ENCODE results near the gene FCHO1. TPM values are rescaled to one million over a fixed set of nuclear protein-coding genes. Genes with fewer than 3 reads are reported as not detected.
"Not testable (repeated sequence)": the region's sequence is repeated elsewhere in the genome, so short reads cannot be mapped to it uniquely, and the experiment has no call there.

The FCHO1 gene
- polyA plus RNA-seq, 2 donors: 0.51 to 0.75 TPM

- Histone ChIP-seq H3K9me3 (ENCODE audit: control insufficient read depth in 2 of 2, insufficient read depth in 1 of 2, low read depth in 1 of 2, low read length in 1 of 2) (peaks cover 0 to 3% of the 10 kb centered on the region in 2 donors), H3K4me3 (ENCODE audit: low read depth in 1 of 2, low read length in 2 of 2) (peak overlapping the region; percentile 25 to 53), H3K36me3 (ENCODE audit: control insufficient read depth in 2 of 2, insufficient read depth in 2 of 2, low read length in 1 of 2) (no peaks in the 10 kb centered on the region), H3K4me1 (ENCODE audit: control insufficient read depth in 2 of 2, insufficient read depth in 2 of 2, low read length in 1 of 2) (peaks cover 7 to 20% of the 10 kb centered on the region in 2 donors), H3K27me3 (ENCODE audit: control insufficient read depth in 1 of 2, insufficient read depth in 2 of 2, low read length in 2 of 2) (peaks cover 0 to 4% of the 10 kb centered on the region in 2 donors), H3K27ac (ENCODE audit: low read depth in 2 of 2, low read length in 1 of 2) (peak overlapping the region; percentile 50 to 61)
- 52 to 53% methylated on average over 11 of the region's 11 CpGs for WGBS, 2 donors
Measured at GRCh38 chr19:17797424-17798201, 46.3 kb downstream of the FCHO1 start.

GRCh38 chr19:17798599-17798998 is 47.3 kb downstream of the FCHO1 start:
- not testable (repeated sequence) for H3K27ac ChIP-seq (ENCODE audit: low read depth in 2 of 2, low read length in 1 of 2); H3K27me3 ChIP-seq (ENCODE audit: control insufficient read depth in 1 of 2, insufficient read depth in 2 of 2, low read length in 2 of 2); H3K4me3 ChIP-seq (ENCODE audit: low read depth in 1 of 2, low read length in 2 of 2); H3K36me3 ChIP-seq (ENCODE audit: control insufficient read depth in 2 of 2, insufficient read depth in 2 of 2, low read length in 1 of 2); H3K9me3 ChIP-seq (ENCODE audit: control insufficient read depth in 2 of 2, insufficient read depth in 1 of 2, low read depth in 1 of 2, low read length in 1 of 2)
- H3K4me1 ChIP-seq (ENCODE audit: control insufficient read depth in 2 of 2, insufficient read depth in 2 of 2, low read length in 1 of 2): peaks cover 7 to 20% of the 10 kb centered on the region in 2 donors
- WGBS, 2 donors: 88 to 89% methylated on average over 3 of the region's 3 CpGs

- Histone ChIP-seq H3K27ac (ENCODE audit: low read depth in 2 of 2, low read length in 1 of 2) (no peak overlapping the region), H3K4me1 (ENCODE audit: control insufficient read depth in 2 of 2, insufficient read depth in 2 of 2, low read length in 1 of 2) (peaks cover 0 to 7% of the 10 kb centered on the region in 2 donors), H3K4me3 (ENCODE audit: low read depth in 1 of 2, low read length in 2 of 2) (no peak overlapping the region), H3K27me3 (ENCODE audit: control insufficient read depth in 1 of 2, insufficient read depth in 2 of 2, low read length in 2 of 2) (no peaks in the 10 kb centered on the region), H3K36me3 (ENCODE audit: control insufficient read depth in 2 of 2, insufficient read depth in 2 of 2, low read length in 1 of 2) (no peaks in the 10 kb centered on the region), H3K9me3 (ENCODE audit: control insufficient read depth in 2 of 2, insufficient read depth in 1 of 2, low read depth in 1 of 2, low read length in 1 of 2) (peaks cover 0 to 7% of the 10 kb centered on the region in 2 donors)
- 70 to 75% methylated on average over 12 of the region's 12 CpGs for WGBS, 2 donors
Measured at GRCh38 chr19:17802137-17802858, 51.0 kb downstream of the FCHO1 start.

GRCh38 chr19:17803264-17803896 is 52.1 kb downstream of the FCHO1 start:
- Histone ChIP-seq H3K36me3 (ENCODE audit: control insufficient read depth in 2 of 2, insufficient read depth in 2 of 2, low read length in 1 of 2) (peaks cover 0 to 3% of the 10 kb centered on the region in 2 donors), H3K4me1 (ENCODE audit: control insufficient read depth in 2 of 2, insufficient read depth in 2 of 2, low read length in 1 of 2) (peaks cover 0 to 2% of the 10 kb centered on the region in 2 donors), H3K27me3 (ENCODE audit: control insufficient read depth in 1 of 2, insufficient read depth in 2 of 2, low read length in 2 of 2) (no peaks in the 10 kb centered on the region), H3K9me3 (ENCODE audit: control insufficient read depth in 2 of 2, insufficient read depth in 1 of 2, low read depth in 1 of 2, low read length in 1 of 2) (peaks cover 0 to 7% of the 10 kb centered on the region in 2 donors), H3K27ac (ENCODE audit: low read depth in 2 of 2, low read length in 1 of 2) (no peak overlapping the region), H3K4me3 (ENCODE audit: low read depth in 1 of 2, low read length in 2 of 2) (no peak overlapping the region)
- WGBS, 2 donors: 54 to 56% methylated on average over 14 of the region's 14 CpGs

DNA sequence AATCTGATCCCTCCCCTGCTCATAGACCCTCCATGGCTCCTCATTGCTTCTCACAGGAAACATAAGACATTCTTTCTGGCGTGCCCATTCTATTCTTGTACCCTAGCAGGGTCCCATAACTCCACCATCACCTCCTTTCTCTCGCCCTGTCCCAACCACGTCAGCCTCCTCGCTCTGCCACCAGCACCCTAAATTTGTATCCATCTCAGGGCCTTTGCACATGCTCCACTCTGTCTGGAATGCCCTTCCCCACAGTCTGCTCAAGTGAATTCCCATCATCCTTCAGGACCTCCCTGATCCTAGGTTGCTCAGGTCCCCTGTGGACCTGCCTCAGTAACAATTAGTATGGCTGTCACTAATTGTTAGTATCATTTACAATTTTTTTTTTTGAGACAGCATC is 54.1 kb downstream of the FCHO1 start:
- Histone ChIP-seq H3K9me3 (ENCODE audit: control insufficient read depth in 2 of 2, insufficient read depth in 1 of 2, low read depth in 1 of 2, low read length in 1 of 2) (peaks cover 0 to 4% of the 10 kb centered on the region in 2 donors), H3K4me3 (ENCODE audit: low read depth in 1 of 2, low read length in 2 of 2) (no peak overlapping the region), H3K4me1 (ENCODE audit: control insufficient read depth in 2 of 2, insufficient read depth in 2 of 2, low read length in 1 of 2) (peaks cover 0 to 2% of the 10 kb centered on the region in 2 donors), H3K36me3 (ENCODE audit: control insufficient read depth in 2 of 2, insufficient read depth in 2 of 2, low read length in 1 of 2) (peaks cover 0 to 3% of the 10 kb centered on the region in 2 donors), H3K27ac (ENCODE audit: low read depth in 2 of 2, low read length in 1 of 2) (no peak overlapping the region), H3K27me3 (ENCODE audit: control insufficient read depth in 1 of 2, insufficient read depth in 2 of 2, low read length in 2 of 2) (no peaks in the 10 kb centered on the region)
- 89 to 94% methylated on average over 4 of the region's 4 CpGs for WGBS, 2 donors

GRCh38 chr19:17806945-17807344 is 55.7 kb downstream of the FCHO1 start:
- Histone ChIP-seq H3K27me3 (ENCODE audit: control insufficient read depth in 1 of 2, insufficient read depth in 2 of 2, low read length in 2 of 2) (no peaks in the 10 kb centered on the region), H3K4me3 (ENCODE audit: low read depth in 1 of 2, low read length in 2 of 2) (no peak overlapping the region), H3K27ac (ENCODE audit: low read depth in 2 of 2, low read length in 1 of 2) (no peak overlapping the region), H3K36me3 (ENCODE audit: control insufficient read depth in 2 of 2, insufficient read depth in 2 of 2, low read length in 1 of 2) (peaks cover 0 to 3% of the 10 kb centered on the region in 2 donors), H3K9me3 (ENCODE audit: control insufficient read depth in 2 of 2, insufficient read depth in 1 of 2, low read depth in 1 of 2, low read length in 1 of 2) (peaks cover 0 to 8% of the 10 kb centered on the region in 2 donors), H3K4me1 (ENCODE audit: control insufficient read depth in 2 of 2, insufficient read depth in 2 of 2, low read length in 1 of 2) (peaks cover 0 to 2% of the 10 kb centered on the region in 2 donors)
- whole genome bisulfite sequencing, 2 donors: 57 to 60% methylated on average over 3 of the region's 3 CpGs

DNA sequence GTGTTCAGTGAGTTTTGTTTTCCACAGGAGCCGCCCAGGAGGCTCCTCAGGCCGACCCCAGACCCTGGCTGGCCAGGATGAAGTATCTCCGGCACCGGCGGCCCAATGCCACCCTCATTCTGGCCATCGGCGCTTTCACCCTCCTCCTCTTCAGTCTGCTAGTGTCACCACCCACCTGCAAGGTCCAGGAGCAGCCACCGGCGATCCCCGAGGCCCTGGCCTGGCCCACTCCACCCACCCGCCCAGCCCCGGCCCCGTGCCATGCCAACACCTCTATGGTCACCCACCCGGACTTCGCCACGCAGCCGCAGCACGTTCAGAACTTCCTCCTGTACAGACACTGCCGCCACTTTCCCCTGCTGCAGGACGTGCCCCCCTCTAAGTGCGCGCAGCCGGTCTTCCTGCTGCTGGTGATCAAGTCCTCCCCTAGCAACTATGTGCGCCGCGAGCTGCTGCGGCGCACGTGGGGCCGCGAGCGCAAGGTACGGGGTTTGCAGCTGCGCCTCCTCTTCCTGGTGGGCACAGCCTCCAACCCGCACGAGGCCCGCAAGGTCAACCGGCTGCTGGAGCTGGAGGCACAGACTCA is 56.5 kb downstream of the FCHO1 start:
- H3K27ac ChIP-seq (ENCODE audit: low read depth in 2 of 2, low read length in 1 of 2): no peak overlapping the region
- H3K27me3 ChIP-seq (ENCODE audit: control insufficient read depth in 1 of 2, insufficient read depth in 2 of 2, low read length in 2 of 2): no peaks in the 10 kb centered on the region
- H3K36me3 ChIP-seq (ENCODE audit: control insufficient read depth in 2 of 2, insufficient read depth in 2 of 2, low read length in 1 of 2): peaks cover 0 to 3% of the 10 kb centered on the region in 2 donors
- H3K4me3 ChIP-seq (ENCODE audit: low read depth in 1 of 2, low read length in 2 of 2): no peak overlapping the region
- H3K9me3 ChIP-seq (ENCODE audit: control insufficient read depth in 2 of 2, insufficient read depth in 1 of 2, low read depth in 1 of 2, low read length in 1 of 2): peaks cover 0 to 9% of the 10 kb centered on the region in 2 donors
- 67 to 72% methylated on average over 34 to 38 of the region's 38 CpGs for WGBS, 2 donors
- peaks cover 0 to 2% of the 10 kb centered on the region in 2 donors for H3K4me1 ChIP-seq (ENCODE audit: control insufficient read depth in 2 of 2, insufficient read depth in 2 of 2, low read length in 1 of 2)

- no peak overlapping the region for H3K27ac ChIP-seq (ENCODE audit: low read depth in 2 of 2, low read length in 1 of 2)
- peaks cover 0 to 3% of the 10 kb centered on the region in 2 donors for H3K27me3 ChIP-seq (ENCODE audit: control insufficient read depth in 1 of 2, insufficient read depth in 2 of 2, low read length in 2 of 2)
- H3K36me3 ChIP-seq (ENCODE audit: control insufficient read depth in 2 of 2, insufficient read depth in 2 of 2, low read length in 1 of 2): peaks cover 0 to 3% of the 10 kb centered on the region in 2 donors
- peaks cover 0 to 2% of the 10 kb centered on the region in 2 donors for H3K4me1 ChIP-seq (ENCODE audit: control insufficient read depth in 2 of 2, insufficient read depth in 2 of 2, low read length in 1 of 2)
- H3K9me3 ChIP-seq (ENCODE audit: control insufficient read depth in 2 of 2, insufficient read depth in 1 of 2, low read depth in 1 of 2, low read length in 1 of 2): peaks cover 0 to 5% of the 10 kb centered on the region in 2 donors
- no peak overlapping the region for H3K4me3 ChIP-seq (ENCODE audit: low read depth in 1 of 2, low read length in 2 of 2)
- 95 to 96% methylated on average over 2 of the region's 2 CpGs for WGBS, 2 donors
Measured at GRCh38 chr19:17811103-17811502, 59.8 kb downstream of the FCHO1 start.

- H3K27me3 ChIP-seq (ENCODE audit: control insufficient read depth in 1 of 2, insufficient read depth in 2 of 2, low read length in 2 of 2): peaks cover 0 to 3% of the 10 kb centered on the region in 2 donors
- H3K9me3 ChIP-seq (ENCODE audit: control insufficient read depth in 2 of 2, insufficient read depth in 1 of 2, low read depth in 1 of 2, low read length in 1 of 2): peaks cover 0 to 5% of the 10 kb centered on the region in 2 donors
- peaks cover 0 to 3% of the 10 kb centered on the region in 2 donors for H3K36me3 ChIP-seq (ENCODE audit: control insufficient read depth in 2 of 2, insufficient read depth in 2 of 2, low read length in 1 of 2)
- 85% methylated on average over 20 of the region's 20 CpGs for WGBS, 2 donors
- peaks cover 0 to 2% of the 10 kb centered on the region in 2 donors for H3K4me1 ChIP-seq (ENCODE audit: control insufficient read depth in 2 of 2, insufficient read depth in 2 of 2, low read length in 1 of 2)
- no peak overlapping the region for H3K4me3 ChIP-seq (ENCODE audit: low read depth in 1 of 2, low read length in 2 of 2)
- no peak overlapping the region for H3K27ac ChIP-seq (ENCODE audit: low read depth in 2 of 2, low read length in 1 of 2)
Measured at GRCh38 chr19:17811681-17812080, 60.4 kb downstream of the FCHO1 start.

All from esophagus (tissue), 2 donors.